ENCODE data around the gene PHIP. TPM values are rescaled to one million over a fixed set of nuclear protein-coding genes. Genes with fewer than 3 reads are reported as not detected.

The PHIP gene
- total and polyA plus RNA-seq, 9 of the 15 experiments (the other 6 are each of a cell fraction or from before 2014, with no cell fraction given) = 8.1 to 36.3 (median 16.5) TPM

DNA sequence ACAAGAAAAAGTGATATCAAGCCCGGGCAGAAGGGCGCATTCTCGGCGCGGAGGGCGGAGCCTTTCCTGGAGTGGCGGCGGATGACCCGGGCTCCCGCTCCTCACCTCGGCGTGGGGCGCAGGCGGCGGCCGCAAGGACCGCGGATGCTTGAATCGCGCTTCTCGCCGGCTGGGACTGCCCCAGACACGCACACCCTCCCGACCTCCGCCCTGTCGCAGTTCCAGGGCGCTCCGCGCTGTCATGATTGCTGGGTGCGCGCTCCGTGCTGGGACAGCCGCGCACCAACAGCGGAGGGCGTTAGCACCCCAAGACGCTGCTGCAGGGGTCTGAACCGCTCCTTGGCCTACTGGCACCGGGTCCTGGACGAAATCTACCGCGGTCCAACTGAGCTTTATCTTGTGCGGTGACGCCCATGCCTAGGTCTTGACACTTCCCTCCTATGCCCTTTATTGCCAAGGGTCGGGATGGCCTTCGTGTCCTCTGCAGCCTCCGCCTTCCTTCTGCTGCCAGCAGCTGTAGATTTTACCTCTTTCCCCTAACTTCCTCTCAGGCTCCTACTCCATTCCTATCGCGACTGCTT, 167.4 kb downstream of the PHIP start:
- H3K27ac ChIP-seq (ENCODE audit: extremely low read depth, low read depth, low read length) = no peak overlapping the region
- in situ Hi-C loops (cut with MboI) (no loop called here), intact Hi-C loops (cut with micrococcal nuclease) (no loop called here)
- no peak; the same call in 1 of the 3 replicates for ATAC-seq
- TF ChIP-seq, protein P1, sequence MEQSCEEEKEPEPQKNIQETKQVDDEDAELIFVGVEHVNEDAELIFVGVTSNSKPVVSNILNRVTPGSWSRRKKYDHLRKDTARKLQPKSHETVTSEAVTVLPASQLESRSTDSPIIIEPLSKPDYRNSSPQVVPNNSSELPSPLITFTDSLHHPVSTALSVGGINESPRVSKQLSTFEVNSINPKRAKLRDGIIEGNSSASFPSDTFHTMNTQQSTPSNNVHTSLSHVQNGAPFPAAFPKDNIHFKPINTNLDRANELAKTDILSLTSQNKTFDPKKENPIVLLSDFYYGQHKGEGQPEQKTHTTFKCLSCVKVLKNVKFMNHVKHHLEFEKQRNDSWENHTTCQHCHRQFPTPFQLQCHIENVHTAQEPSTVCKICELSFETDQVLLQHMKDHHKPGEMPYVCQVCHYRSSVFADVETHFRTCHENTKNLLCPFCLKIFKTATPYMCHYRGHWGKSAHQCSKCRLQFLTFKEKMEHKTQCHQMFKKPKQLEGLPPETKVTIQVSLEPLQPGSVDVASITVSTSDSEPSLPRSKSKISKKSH (CRISPR knock-in tag; IDR thresholded peaks at IDR 0.05) = no peak
- TF ChIP-seq, protein P2, sequence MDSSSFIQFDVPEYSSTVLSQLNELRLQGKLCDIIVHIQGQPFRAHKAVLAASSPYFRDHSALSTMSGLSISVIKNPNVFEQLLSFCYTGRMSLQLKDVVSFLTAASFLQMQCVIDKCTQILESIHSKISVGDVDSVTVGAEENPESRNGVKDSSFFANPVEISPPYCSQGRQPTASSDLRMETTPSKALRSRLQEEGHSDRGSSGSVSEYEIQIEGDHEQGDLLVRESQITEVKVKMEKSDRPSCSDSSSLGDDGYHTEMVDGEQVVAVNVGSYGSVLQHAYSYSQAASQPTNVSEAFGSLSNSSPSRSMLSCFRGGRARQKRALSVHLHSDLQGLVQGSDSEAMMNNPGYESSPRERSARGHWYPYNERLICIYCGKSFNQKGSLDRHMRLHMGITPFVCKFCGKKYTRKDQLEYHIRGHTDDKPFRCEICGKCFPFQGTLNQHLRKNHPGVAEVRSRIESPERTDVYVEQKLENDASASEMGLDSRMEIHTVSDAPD (CRISPR knock-in tag; IDR thresholded peaks at IDR 0.05) = no peak
- no peak for TF ChIP-seq ZNF274 (IDR thresholded peaks at IDR 0.05; ENCODE audit: borderline replicate concordance, low read depth, low read length)
- no peak for TF ChIP-seq FOXM1 (IDR thresholded peaks at IDR 0.05; ENCODE audit: low read depth)
- TF ChIP-seq FOXM1 (CRISPR knock-in tag; IDR thresholded peaks at IDR 0.05; ENCODE audit: low read depth) = no peak
- no peaks in the 10 kb centered on the region for H3K79me2 ChIP-seq (ENCODE audit: control insufficient read depth, insufficient read depth, low read length)
- 28% methylated on average over 40 of the region's 49 CpGs for WGBS (ENCODE audit: insufficient coverage, low coverage, missing lambda C conversion rate)
- H3K9ac ChIP-seq (ENCODE audit: insufficient read depth in 1 of 2, low read depth in 2 of 2, low read length in 2 of 2) = no peak overlapping the region
- H3K27me3 ChIP-seq (ENCODE audit: control insufficient read depth in 2 of 2, insufficient read depth in 2 of 2, low read length in 2 of 2) = peaks cover 0 to 6% of the 10 kb centered on the region in 2 experiments; a peak in 1 of 5 replicates
- no peak overlapping the region for H3K4me3 ChIP-seq
- H4K20me1 ChIP-seq (replicated peaks; ENCODE audit: control insufficient read depth, insufficient read depth, low read length) = no peaks in the 10 kb centered on the region
- peaks cover 0 to 7% of the 10 kb centered on the region in 2 experiments; a peak in 1 of 5 replicates for H3K4me1 ChIP-seq (replicated peaks in 1 of 2; ENCODE audit: control insufficient read depth in 2 of 2, insufficient read depth in 2 of 2, low read length in 2 of 2)
- FAIRE-seq = no peak
- H3K9me1 ChIP-seq (ENCODE audit: control insufficient read depth, insufficient read depth, low read length) = no peaks in the 10 kb centered on the region
- no peaks in the 10 kb centered on the region for H3K9me3 ChIP-seq (replicated peaks; ENCODE audit: control insufficient read depth, insufficient read depth, low read depth, low read length)
- H2AFZ ChIP-seq (ENCODE audit: low read depth, low read length) = no peak overlapping the region
- H3K4me2 ChIP-seq (ENCODE audit: insufficient read depth, low read length) = no peak overlapping the region; the same call in 1 of the 2 replicates
- ChIA-PET CTCF (ENCODE audit: low intra/inter-chr PET ratio) (no interaction called here), POLR2A (no interaction called here)
- BruUV-seq (replicated peaks) = no TSS peak
- peak in 1 of 4 experiments; percentile 1 for DNase-seq (ENCODE audit: extremely low read depth in 1 of 4, low spot score in 3 of 4)
- H3K36me3 ChIP-seq (ENCODE audit: control insufficient read depth, insufficient read depth, low read length) = no peaks in the 10 kb centered on the region

All from K562 (cell line).